Measurements from ENCODE around the gene ADAM15.

DNA sequence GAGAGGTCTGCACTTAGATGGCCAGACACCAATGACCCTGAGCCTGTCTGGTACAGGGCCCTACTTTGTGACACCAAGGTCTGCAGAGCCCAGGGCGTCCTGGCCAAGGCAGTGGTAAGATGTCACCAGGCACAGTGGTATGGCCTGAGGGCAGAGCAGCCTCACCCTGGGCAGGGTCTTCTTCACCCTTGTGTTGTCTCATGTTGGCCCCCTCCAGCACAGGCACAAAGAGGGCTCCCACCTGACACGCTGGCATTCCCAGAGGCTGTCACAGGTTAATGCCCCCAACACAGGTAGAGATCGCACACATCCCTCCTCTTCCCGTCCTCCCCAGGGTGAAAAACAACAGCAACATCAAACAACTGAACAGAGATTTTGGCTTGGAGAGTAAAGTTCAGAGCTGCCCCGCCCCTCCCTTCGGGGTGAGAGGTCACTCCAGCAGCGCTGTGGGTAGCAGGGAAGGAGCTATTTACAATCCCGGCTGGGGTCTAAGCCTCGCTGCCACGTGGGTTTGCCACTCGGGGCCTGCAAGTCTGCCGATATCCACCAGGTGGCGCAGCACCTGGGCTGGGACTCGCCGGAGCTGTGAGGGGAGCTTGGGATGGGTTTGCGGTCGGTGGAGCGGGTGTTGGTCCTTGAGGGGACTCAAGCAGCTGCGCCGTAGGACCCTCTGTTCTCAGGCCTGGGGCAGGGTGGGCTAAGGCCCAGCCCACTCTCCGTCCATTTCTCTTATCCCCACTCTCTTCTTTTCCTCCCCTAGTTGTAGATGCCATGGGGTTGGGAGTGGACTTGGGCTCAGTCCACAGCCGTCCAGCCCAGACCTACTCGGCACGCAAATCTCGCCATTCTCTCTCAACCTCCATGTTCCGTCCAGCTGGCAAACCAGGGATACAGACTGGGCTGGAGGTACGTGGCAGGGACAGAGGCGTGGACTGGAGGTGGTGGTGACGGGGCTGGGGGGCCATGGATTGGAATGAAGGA lies 40.2 kb downstream of the ADAM15 start:
- TF ChIP-seq POLR2A (IDR thresholded peaks at IDR 0.05) = no peak
- TF ChIP-seq, protein P1, sequence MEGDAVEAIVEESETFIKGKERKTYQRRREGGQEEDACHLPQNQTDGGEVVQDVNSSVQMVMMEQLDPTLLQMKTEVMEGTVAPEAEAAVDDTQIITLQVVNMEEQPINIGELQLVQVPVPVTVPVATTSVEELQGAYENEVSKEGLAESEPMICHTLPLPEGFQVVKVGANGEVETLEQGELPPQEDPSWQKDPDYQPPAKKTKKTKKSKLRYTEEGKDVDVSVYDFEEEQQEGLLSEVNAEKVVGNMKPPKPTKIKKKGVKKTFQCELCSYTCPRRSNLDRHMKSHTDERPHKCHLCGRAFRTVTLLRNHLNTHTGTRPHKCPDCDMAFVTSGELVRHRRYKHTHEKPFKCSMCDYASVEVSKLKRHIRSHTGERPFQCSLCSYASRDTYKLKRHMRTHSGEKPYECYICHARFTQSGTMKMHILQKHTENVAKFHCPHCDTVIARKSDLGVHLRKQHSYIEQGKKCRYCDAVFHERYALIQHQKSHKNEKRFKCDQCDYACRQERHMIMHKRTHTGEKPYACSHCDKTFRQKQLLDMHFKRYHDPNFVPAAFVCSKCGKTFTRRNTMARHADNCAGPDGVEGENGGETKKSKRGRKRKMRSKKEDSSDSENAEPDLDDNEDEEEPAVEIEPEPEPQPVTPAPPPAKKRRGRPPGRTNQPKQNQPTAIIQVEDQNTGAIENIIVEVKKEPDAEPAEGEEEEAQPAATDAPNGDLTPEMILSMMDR (IDR thresholded peaks at IDR 0.05) = peak; percentile 96 to 100 (median 98)
